ENCODE results near the gene UBC. TPM values are rescaled to one million over a fixed set of nuclear protein-coding genes. Genes with fewer than 3 reads are reported as not detected.

UBC gene
- total and polyA plus RNA-seq, 2 of the 4 experiments (the other 2 are of a cell fraction) = 2,042 to 4,320 TPM

DNA sequence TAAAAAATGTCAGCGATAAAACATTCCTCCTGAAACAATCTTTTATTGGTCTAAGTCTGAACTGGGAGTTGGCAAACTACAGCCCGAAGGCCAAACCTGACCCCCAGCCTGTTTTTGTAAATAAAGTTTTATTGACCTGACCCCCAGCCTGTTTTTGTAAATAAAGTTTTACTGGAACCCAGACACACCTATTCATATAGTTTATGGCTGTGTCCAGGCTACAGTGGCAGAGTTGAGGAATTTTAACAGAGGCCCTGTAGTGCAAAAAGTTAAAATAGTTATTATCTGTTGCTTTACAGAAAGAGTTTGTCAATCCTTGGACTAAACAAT is 38.7 kb downstream of the UBC start:
- POLR2A ChIA-PET (ENCODE audit: unreplicated experiment) = no interaction called here
- in situ Hi-C loops (cut with MboI; ENCODE audit: low sequenced_read_pairs) = no loop called here
- CTCF ChIA-PET = no interaction called here

More for the DNA sequence above, 38.7 kb downstream of the UBC start:
- ATAC-seq (ENCODE audit: low read depth) (no peak), DNase-seq (no peak)
- H3K27ac ChIP-seq (ENCODE audit: insufficient read depth, low read length) = no peak overlapping the region
- no peak overlapping the region for H2BK5ac ChIP-seq (ENCODE audit: low read depth, low read length, poor library complexity, severe bottlenecking)
- peaks cover 3% of the 10 kb centered on the region; the same call in 1 of the 2 replicates for H3K4me1 ChIP-seq (ENCODE audit: control insufficient read depth, insufficient read depth, low read length)
- no peaks in the 10 kb centered on the region for H3K79me1 ChIP-seq (ENCODE audit: low read depth in 1 of 2, low read length in 2 of 2)
- H3K27me3 ChIP-seq (ENCODE audit: control insufficient read depth, insufficient read depth, low read length) = peaks cover 3% of the 10 kb centered on the region; the same call in 1 of the 2 replicates
- TF ChIP-seq SMC3 (IDR thresholded peaks at IDR 0.05; ENCODE audit: low read depth, low read length) = no peak
- TF ChIP-seq FOS (IDR thresholded peaks at IDR 0.05; ENCODE audit: low read depth, low read length) = no peak
- TF ChIP-seq POLR2A (IDR thresholded peaks at IDR 0.05; ENCODE audit: low read depth, low read length) = no peak
- no peak for TF ChIP-seq BHLHE40 (IDR thresholded peaks at IDR 0.05; ENCODE audit: low read depth, low read length)
- no peak for TF ChIP-seq MAFK (IDR thresholded peaks at IDR 0.05; ENCODE audit: low read depth, low read length)
- no peak for TF ChIP-seq MAZ (IDR thresholded peaks at IDR 0.05; ENCODE audit: borderline replicate concordance, low read depth, low read length)
- TF ChIP-seq, protein P1, sequence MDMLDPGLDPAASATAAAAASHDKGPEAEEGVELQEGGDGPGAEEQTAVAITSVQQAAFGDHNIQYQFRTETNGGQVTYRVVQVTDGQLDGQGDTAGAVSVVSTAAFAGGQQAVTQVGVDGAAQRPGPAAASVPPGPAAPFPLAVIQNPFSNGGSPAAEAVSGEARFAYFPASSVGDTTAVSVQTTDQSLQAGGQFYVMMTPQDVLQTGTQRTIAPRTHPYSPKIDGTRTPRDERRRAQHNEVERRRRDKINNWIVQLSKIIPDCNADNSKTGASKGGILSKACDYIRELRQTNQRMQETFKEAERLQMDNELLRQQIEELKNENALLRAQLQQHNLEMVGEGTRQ (IDR thresholded peaks at IDR 0.05; ENCODE audit: low read depth, low read length) = no peak
- no peak overlapping the region for H2AK9ac ChIP-seq (replicated peaks; ENCODE audit: low read depth, low read length, poor library complexity)
- H4K8ac ChIP-seq (ENCODE audit: low read depth in 2 of 2, low read length in 2 of 2) = no peak overlapping the region
- no peak overlapping the region for H3K4me2 ChIP-seq (ENCODE audit: low read depth, low read length)
- no peak overlapping the region for H3K14ac ChIP-seq (replicated peaks; ENCODE audit: low read depth, low read length)
- BruUV-seq (replicated peaks) = no TSS peak
- dilution Hi-C loops (cut with HindIII; ENCODE audit: low sequenced_read_pairs, unreplicated experiment) = no loop called here
- no peak overlapping the region for H3K18ac ChIP-seq (ENCODE audit: low read depth, low read length)
- H2AFZ ChIP-seq (replicated peaks; ENCODE audit: low read length, poor library complexity) = no peak overlapping the region
- no peak overlapping the region for H3K9ac ChIP-seq (ENCODE audit: low read depth, low read length)
- no peak overlapping the region for H3K4ac ChIP-seq (ENCODE audit: low read depth, low read length)
- H2BK20ac ChIP-seq (ENCODE audit: low read depth, low read length) = no peak overlapping the region
- intact Hi-C loops (cut with micrococcal nuclease) = no loop called here
- H3K4me3 ChIP-seq (ENCODE audit: insufficient read depth, low read depth, low read length) = no peak overlapping the region
- no peaks in the 10 kb centered on the region for H4K20me1 ChIP-seq (ENCODE audit: insufficient read depth, low read length)
- no peak overlapping the region for H4K91ac ChIP-seq (ENCODE audit: insufficient read depth, low read depth, low read length)
- peaks cover 3% of the 10 kb centered on the region; the same call in 1 of the 2 replicates for H3K9me1 ChIP-seq (ENCODE audit: insufficient read depth, low read length)
- H3K36me3 ChIP-seq (ENCODE audit: control insufficient read depth, insufficient read depth, low read length) = no peaks in the 10 kb centered on the region
- H4K5ac ChIP-seq (ENCODE audit: low read depth, low read length) = no peak overlapping the region
- H2BK120ac ChIP-seq (ENCODE audit: low read depth, low read length) = no peak overlapping the region
- no peak overlapping the region for H2BK15ac ChIP-seq (ENCODE audit: low read depth, low read length)
- no peak overlapping the region for H3K23ac ChIP-seq (ENCODE audit: low read depth, low read length)
- H2AK5ac ChIP-seq (ENCODE audit: low read depth, low read length) = no peak overlapping the region
- H3K56ac ChIP-seq (ENCODE audit: extremely low read depth, insufficient read depth, low read length) = no peak overlapping the region
- no peaks in the 10 kb centered on the region for H3K9me3 ChIP-seq (ENCODE audit: control insufficient read depth, insufficient read depth, low read length)
- WGBS, 2 experiments (ENCODE audit: extremely low coverage in 2 of 2, insufficient read length in 1 of 2) = no CpG with 5 or more reads among the region's 2 CpGs
